Loucy (cell line): ENCODE data around the gene WNT11.

Source experiments
- H2AFZ ChIP-seq: fragments of 200-600 bp; sonication (generic); 2 replicates; pipeline ENCODE4 v1.6.0; 2016; ENCODE audit warnings: antibody characterized with exemption, mild to moderate bottlenecking, low read length, moderate library complexity
- H3F3A ChIP-seq: fragments of 200-600 bp; 2 replicates; pipeline ENCODE4 v1.6.0; 2016; ENCODE audit warnings: antibody characterized with exemption, low read depth, mild to moderate bottlenecking
- H3K27me3 ChIP-seq: fragments of 200-600 bp; sonication (generic); 2 replicates; pipeline ENCODE4 v1.6.1; 2014; ENCODE audit warnings: low read length, mild to moderate bottlenecking; ENCODE audit not compliant: insufficient read depth, poor library complexity, severe bottlenecking
- H3K36me3 ChIP-seq: fragments of 200-600 bp; sonication (generic); 2 replicates; pipeline ENCODE4 v1.6.1; 2016; ENCODE audit warnings: low read length; ENCODE audit not compliant: insufficient read depth
- H3K4me1 ChIP-seq: fragments of 200-600 bp; sonication (generic); 2 replicates; pipeline ENCODE4 v1.5.1; 2014; ENCODE audit warnings: low read length, mild to moderate bottlenecking; ENCODE audit not compliant: insufficient read depth, poor library complexity, severe bottlenecking
- H3K4me2 ChIP-seq: fragments of 200-600 bp; sonication (generic); 2 replicates; pipeline ENCODE4 v1.6.0; 2014; ENCODE audit warnings: antibody characterized with exemption, low read length, low read depth, mild to moderate bottlenecking; ENCODE audit not compliant: poor library complexity, severe bottlenecking
- H3K4me3 ChIP-seq: fragments of 200-600 bp; sonication (generic); 2 replicates; pipeline ENCODE4 v1.5.1; 2014; ENCODE audit warnings: low read length, mild to moderate bottlenecking, mixed read lengths; ENCODE audit not compliant: poor library complexity, severe bottlenecking
- H3K79me2 ChIP-seq: fragments of 200-600 bp; sonication (generic); 2 replicates; pipeline ENCODE4 v1.6.1; 2014; ENCODE audit warnings: low read length; ENCODE audit not compliant: insufficient read depth
- H3K9ac ChIP-seq: fragments of 200-600 bp; sonication (generic); 2 replicates; pipeline ENCODE4 v1.6.0; 2014; ENCODE audit warnings: mild to moderate bottlenecking, low read depth, low read length, moderate library complexity; ENCODE audit not compliant: poor library complexity, severe bottlenecking
- H3K9me2 ChIP-seq: fragments of 200-600 bp; sonication (generic); replicated peaks from 2 replicates; pipeline ENCODE4 v1.6.1; 2016; ENCODE audit warnings: low read depth, low read length, mixed read lengths
- H3K9me3 ChIP-seq: fragments of 200-600 bp; sonication (generic); 2 replicates; pipeline ENCODE4 v1.6.1; 2014; ENCODE audit warnings: mild to moderate bottlenecking, antibody characterized with exemption, low read length, low read depth; ENCODE audit not compliant: insufficient read depth
- H4K20me1 ChIP-seq: fragments of 200-600 bp; sonication (generic); 2 replicates; pipeline ENCODE4 v1.6.0; 2014; ENCODE audit warnings: antibody characterized with exemption, low read length, mild to moderate bottlenecking; ENCODE audit not compliant: insufficient read depth, poor library complexity, severe bottlenecking
- EZH2phosphoT487 ChIP-seq: fragments of 200-600 bp; IDR thresholded peaks from 2 replicates; pipeline ENCODE4 v1.6.1; 2018; ENCODE audit warnings: antibody characterized with exemption, mild to moderate bottlenecking, moderate library complexity, borderline replicate concordance
- TF ChIP-seq, protein P1 (sequence below): fragments of 200-600 bp; sonication (generic); conservative IDR thresholded peaks from 2 replicates; pipeline ENCODE4 v1.5.1; 2014; ENCODE audit warnings: mild to moderate bottlenecking, antibody characterized with exemption, low read length

Gene WNT11

DNA sequence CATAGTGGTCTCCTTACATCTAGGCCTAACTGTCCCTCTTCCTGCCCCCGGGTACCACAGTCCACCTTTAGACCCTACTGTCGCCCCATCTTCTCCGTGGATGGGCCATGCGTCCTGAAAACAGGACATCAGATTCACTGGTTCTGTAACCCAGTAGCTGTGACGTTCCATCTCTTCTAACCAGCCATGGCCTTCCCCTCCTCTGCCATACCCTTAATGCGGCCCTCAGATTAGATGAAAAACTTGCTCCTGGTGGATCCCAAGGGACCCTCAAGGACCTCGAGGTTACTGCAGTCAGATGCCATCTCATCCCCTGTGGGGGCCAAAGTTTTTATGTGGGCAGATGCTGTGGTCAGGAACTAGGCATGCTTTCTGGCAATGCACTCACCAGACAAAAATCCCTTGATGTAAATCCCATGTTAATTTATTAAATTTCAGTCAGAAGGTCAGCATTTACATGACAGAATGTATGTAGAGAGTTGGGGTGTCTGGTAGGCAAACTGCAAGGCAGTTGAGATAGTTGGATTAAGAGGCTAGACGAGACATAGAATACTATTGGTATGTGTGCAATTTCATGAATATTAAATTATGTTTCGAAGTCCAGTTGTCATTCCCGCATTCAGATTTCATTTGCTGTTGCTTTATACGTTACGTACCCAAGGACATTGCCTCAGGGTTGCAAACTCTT lies 64.3 kb downstream of the WNT11 start:
- Histone ChIP-seq H3K4me3 (no peak overlapping the region), H3K4me1 (no peaks in the 10 kb centered on the region), H3K4me2 (no peak overlapping the region), H3K36me3 (peaks cover 21% of the 10 kb centered on the region; the same call in 1 of the 2 replicates), H3K79me2 (no peaks in the 10 kb centered on the region), H3K9ac (no peak overlapping the region), H2AFZ (no peak overlapping the region), H3K9me3 (no peaks in the 10 kb centered on the region), H3K9me2 (no peaks in the 10 kb centered on the region), H4K20me1 (no peaks in the 10 kb centered on the region), H3F3A (no peaks in the 10 kb centered on the region), H3K27me3 (no peaks in the 10 kb centered on the region)
- TF ChIP-seq, protein P1, sequence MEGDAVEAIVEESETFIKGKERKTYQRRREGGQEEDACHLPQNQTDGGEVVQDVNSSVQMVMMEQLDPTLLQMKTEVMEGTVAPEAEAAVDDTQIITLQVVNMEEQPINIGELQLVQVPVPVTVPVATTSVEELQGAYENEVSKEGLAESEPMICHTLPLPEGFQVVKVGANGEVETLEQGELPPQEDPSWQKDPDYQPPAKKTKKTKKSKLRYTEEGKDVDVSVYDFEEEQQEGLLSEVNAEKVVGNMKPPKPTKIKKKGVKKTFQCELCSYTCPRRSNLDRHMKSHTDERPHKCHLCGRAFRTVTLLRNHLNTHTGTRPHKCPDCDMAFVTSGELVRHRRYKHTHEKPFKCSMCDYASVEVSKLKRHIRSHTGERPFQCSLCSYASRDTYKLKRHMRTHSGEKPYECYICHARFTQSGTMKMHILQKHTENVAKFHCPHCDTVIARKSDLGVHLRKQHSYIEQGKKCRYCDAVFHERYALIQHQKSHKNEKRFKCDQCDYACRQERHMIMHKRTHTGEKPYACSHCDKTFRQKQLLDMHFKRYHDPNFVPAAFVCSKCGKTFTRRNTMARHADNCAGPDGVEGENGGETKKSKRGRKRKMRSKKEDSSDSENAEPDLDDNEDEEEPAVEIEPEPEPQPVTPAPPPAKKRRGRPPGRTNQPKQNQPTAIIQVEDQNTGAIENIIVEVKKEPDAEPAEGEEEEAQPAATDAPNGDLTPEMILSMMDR: no peak
- no peak for TF ChIP-seq EZH2phosphoT487

DNA sequence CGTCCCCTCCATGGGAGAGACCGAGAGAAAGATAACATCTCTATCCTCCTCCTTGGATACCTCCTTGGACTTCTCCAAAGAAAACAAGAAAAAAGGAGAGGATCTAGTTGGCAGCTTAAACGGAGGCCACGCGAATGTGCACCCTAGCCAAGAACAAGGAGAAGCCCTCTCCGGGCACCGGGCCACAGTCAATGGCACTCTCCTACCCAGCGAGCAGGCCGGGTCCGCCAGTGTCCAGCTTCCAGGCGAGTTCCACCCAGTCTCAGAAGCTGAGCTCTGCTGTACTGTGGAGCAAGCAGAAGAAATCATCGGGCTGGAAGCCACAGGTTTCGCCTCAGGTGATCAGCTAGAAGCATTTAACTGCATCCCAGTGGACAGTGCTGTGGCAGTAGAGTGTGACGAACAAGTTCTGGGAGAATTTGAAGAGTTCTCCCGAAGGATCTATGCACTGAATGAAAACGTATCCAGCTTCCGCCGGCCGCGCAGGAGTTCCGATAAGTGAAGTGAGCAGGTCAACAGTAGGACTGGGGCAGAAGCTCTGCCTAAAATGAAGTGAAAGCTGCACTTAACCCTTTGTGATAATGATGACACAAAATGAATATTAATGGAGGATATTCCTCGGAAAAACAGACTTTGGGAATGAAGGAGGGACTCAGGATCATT lies 65.3 kb downstream of the WNT11 start:
- no peaks in the 10 kb centered on the region for H3K9me2 ChIP-seq
- no peak overlapping the region for H3K4me3 ChIP-seq
- H4K20me1 ChIP-seq: no peaks in the 10 kb centered on the region
- H3K4me2 ChIP-seq: no peak overlapping the region
- no peaks in the 10 kb centered on the region for H3K4me1 ChIP-seq
- H3K9me3 ChIP-seq: no peaks in the 10 kb centered on the region
- TF ChIP-seq EZH2phosphoT487: no peak
- TF ChIP-seq, protein P1: no peak
- no peak overlapping the region for H2AFZ ChIP-seq
- no peaks in the 10 kb centered on the region for H3K79me2 ChIP-seq
- peaks cover 21% of the 10 kb centered on the region; the same call in 1 of the 2 replicates for H3K36me3 ChIP-seq
- no peak overlapping the region for H3K9ac ChIP-seq
- no peaks in the 10 kb centered on the region for H3K27me3 ChIP-seq
- no peaks in the 10 kb centered on the region for H3F3A ChIP-seq

DNA sequence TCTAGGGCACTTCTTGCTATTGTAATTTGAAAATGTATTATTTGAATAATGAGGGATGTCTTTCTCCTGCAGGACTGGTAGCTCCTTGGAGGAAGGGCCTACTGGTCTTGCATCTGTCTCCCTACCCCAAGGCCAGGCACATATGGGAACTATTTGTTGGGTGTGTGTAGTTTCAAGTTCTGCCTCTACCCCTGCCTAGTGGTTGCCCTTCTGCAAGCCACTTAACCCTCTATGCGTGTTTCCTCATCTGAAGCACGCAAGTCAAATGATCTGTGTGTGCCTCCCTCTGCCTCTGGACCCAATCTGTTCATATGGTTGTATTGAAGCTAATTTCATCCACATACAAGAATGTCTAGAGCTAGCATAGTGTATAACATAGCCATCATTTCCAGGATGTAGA lies 67.0 kb downstream of the WNT11 start:
- Histone ChIP-seq H3K27me3 (no peaks in the 10 kb centered on the region), H3K79me2 (no peaks in the 10 kb centered on the region), H3K4me1 (no peaks in the 10 kb centered on the region), H3K9me2 (no peaks in the 10 kb centered on the region), H2AFZ (no peak overlapping the region), H3K36me3 (peaks cover 21% of the 10 kb centered on the region; the same call in 1 of the 2 replicates), H3F3A (no peaks in the 10 kb centered on the region), H3K4me3 (no peak overlapping the region), H3K4me2 (no peak overlapping the region), H4K20me1 (no peaks in the 10 kb centered on the region), H3K9ac (no peak overlapping the region), H3K9me3 (no peaks in the 10 kb centered on the region)
- TF ChIP-seq EZH2phosphoT487: no peak
- TF ChIP-seq, protein P1: no peak
